Adrenal gland (tissue), 5 donors: ENCODE measurements around the gene CALM1.

Source experiments
- POLR2A ChIP-seq, 2 donors: fragments of 450-650 bp; IDR thresholded peaks; one replicate each; pipeline ENCODE4 v1.6.1; 2017; ENCODE audit warnings: antibody characterized with exemption in 2 of 2, mild to moderate bottlenecking in 2 of 2, moderate library complexity in 1 of 2
- TF ChIP-seq, protein P1 (sequence below), 6 experiments: fragments of 450-650 bp in 4 of 6; fragments of 200-600 bp in 2 of 6; sonication (generic) in 1 of 6; IDR thresholded peaks; 1 replicate in 5 of 6; 2 replicates in 1 of 6; pipeline versions ENCODE4 v1.5.1 to v1.8.0; 2016 to 2021; ENCODE audit warnings: antibody characterized with exemption in 6 of 6, mild to moderate bottlenecking in 2 of 6, moderate library complexity in 1 of 6
- donor health status: DM: no; HTN: no; CAD: no.

DNA sequence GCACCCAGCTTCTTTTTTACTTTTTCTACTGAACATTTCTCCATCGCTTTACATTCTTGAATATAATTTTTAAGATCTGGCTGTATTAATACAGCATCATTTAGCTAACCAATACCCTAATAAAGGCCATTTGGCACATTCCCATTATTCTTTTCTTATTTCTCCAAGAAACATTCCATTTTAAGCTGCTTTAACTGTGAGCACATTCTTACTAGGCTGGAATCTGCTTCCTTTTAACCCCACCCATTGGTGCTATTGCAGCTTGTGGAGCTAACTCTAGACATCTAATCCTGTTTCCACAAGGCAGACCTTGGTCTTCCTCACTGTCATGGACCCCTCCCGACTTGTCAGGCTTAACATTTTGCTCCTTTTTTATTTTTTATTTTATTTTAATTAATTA lies 15.2 kb downstream of the CALM1 start:
- TF ChIP-seq, protein P1, sequence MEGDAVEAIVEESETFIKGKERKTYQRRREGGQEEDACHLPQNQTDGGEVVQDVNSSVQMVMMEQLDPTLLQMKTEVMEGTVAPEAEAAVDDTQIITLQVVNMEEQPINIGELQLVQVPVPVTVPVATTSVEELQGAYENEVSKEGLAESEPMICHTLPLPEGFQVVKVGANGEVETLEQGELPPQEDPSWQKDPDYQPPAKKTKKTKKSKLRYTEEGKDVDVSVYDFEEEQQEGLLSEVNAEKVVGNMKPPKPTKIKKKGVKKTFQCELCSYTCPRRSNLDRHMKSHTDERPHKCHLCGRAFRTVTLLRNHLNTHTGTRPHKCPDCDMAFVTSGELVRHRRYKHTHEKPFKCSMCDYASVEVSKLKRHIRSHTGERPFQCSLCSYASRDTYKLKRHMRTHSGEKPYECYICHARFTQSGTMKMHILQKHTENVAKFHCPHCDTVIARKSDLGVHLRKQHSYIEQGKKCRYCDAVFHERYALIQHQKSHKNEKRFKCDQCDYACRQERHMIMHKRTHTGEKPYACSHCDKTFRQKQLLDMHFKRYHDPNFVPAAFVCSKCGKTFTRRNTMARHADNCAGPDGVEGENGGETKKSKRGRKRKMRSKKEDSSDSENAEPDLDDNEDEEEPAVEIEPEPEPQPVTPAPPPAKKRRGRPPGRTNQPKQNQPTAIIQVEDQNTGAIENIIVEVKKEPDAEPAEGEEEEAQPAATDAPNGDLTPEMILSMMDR (IDR thresholded peaks at IDR 0.05), result no peak
- no peak for TF ChIP-seq POLR2A (IDR thresholded peaks at IDR 0.05)
